ENCODE data around the gene GHR.

Gene GHR

GRCh38 chr5:42632354-42632900 is 209.2 kb downstream of the GHR start:
- Mint-ChIP-seq H3K4me1 (peaks cover 37% of the 10 kb centered on the region), H3K27ac (peak overlapping the region; percentile 15), H3K27me3 (ENCODE audit: low read depth, poor library complexity) (no peaks in the 10 kb centered on the region), H3K9me3 (no peaks in the 10 kb centered on the region), H3K36me3 (ENCODE audit: low read depth) (no peaks in the 10 kb centered on the region), H3K4me3 (no peak overlapping the region)
- no peak for DNase-seq
- no peak for TF ChIP-seq CTCF (IDR thresholded peaks at IDR 0.05)

GRCh38 chr5:42634575-42634974 is 211.3 kb downstream of the GHR start:
- no peak for TF ChIP-seq CTCF (IDR thresholded peaks at IDR 0.05)
- H3K4me1 Mint-ChIP-seq = peaks cover 37% of the 10 kb centered on the region
- no peaks in the 10 kb centered on the region for H3K27me3 Mint-ChIP-seq (ENCODE audit: low read depth, poor library complexity)
- no peaks in the 10 kb centered on the region for H3K9me3 Mint-ChIP-seq
- H3K36me3 Mint-ChIP-seq (ENCODE audit: low read depth) = no peaks in the 10 kb centered on the region
- H3K27ac Mint-ChIP-seq = no peak overlapping the region
- H3K4me3 Mint-ChIP-seq = no peak overlapping the region
- DNase-seq = no peak

- TF ChIP-seq CTCF (IDR thresholded peaks at IDR 0.05) = peak; percentile 16
- no peak overlapping the region for H3K27ac Mint-ChIP-seq
- no peaks in the 10 kb centered on the region for H3K9me3 Mint-ChIP-seq
- H3K36me3 Mint-ChIP-seq (ENCODE audit: low read depth) = no peaks in the 10 kb centered on the region
- peaks cover 26% of the 10 kb centered on the region for H3K4me1 Mint-ChIP-seq
- no peaks in the 10 kb centered on the region for H3K27me3 Mint-ChIP-seq (ENCODE audit: low read depth, poor library complexity)
- H3K4me3 Mint-ChIP-seq = no peak overlapping the region
- no peak for DNase-seq
These were observed 213.2 kb downstream of the GHR start for GRCh38 chr5:42636425-42636824.

- peaks cover 21% of the 10 kb centered on the region for H3K4me1 Mint-ChIP-seq
- H3K27ac Mint-ChIP-seq = no peak overlapping the region
- no peak overlapping the region for H3K4me3 Mint-ChIP-seq
- no peaks in the 10 kb centered on the region for H3K36me3 Mint-ChIP-seq (ENCODE audit: low read depth)
- H3K27me3 Mint-ChIP-seq (ENCODE audit: low read depth, poor library complexity) = no peaks in the 10 kb centered on the region
- TF ChIP-seq CTCF (IDR thresholded peaks at IDR 0.05) = no peak
- H3K9me3 Mint-ChIP-seq = no peaks in the 10 kb centered on the region
- DNase-seq = no peak
These were observed 213.7 kb downstream of the GHR start for GRCh38 chr5:42636946-42637345.

- H3K27ac Mint-ChIP-seq = no peak overlapping the region
- peaks cover 6% of the 10 kb centered on the region for H3K4me1 Mint-ChIP-seq
- no peak for DNase-seq
- no peak for TF ChIP-seq CTCF (IDR thresholded peaks at IDR 0.05)
- no peaks in the 10 kb centered on the region for H3K9me3 Mint-ChIP-seq
- H3K27me3 Mint-ChIP-seq (ENCODE audit: low read depth, poor library complexity) = peaks cover 4% of the 10 kb centered on the region
- no peaks in the 10 kb centered on the region for H3K36me3 Mint-ChIP-seq (ENCODE audit: low read depth)
- no peak overlapping the region for H3K4me3 Mint-ChIP-seq
These were observed 215.7 kb downstream of the GHR start for GRCh38 chr5:42638972-42639371.

- Mint-ChIP-seq H3K9me3 (no peaks in the 10 kb centered on the region), H3K4me1 (no peaks in the 10 kb centered on the region), H3K4me3 (no peak overlapping the region), H3K27ac (no peak overlapping the region), H3K27me3 (ENCODE audit: low read depth, poor library complexity) (peaks cover 4% of the 10 kb centered on the region), H3K36me3 (ENCODE audit: low read depth) (no peaks in the 10 kb centered on the region)
- TF ChIP-seq CTCF (IDR thresholded peaks at IDR 0.05) = no peak
- no peak for DNase-seq
These were observed 217.6 kb downstream of the GHR start for GRCh38 chr5:42640835-42641234.

All from nephron progenitor cell (in vitro differentiated cells).